HG02610 (cell line): ENCODE data around the gene RNF26.
"Not testable (repeated sequence)": the region's sequence is repeated elsewhere in the genome, so short reads cannot be mapped to it uniquely, and the experiment has no call there.

Experiments used
- ATAC-seq: cut with Tn5 transposase; IDR thresholded peaks from one replicate; pipeline ENCODE4 v1.9.1; 2021; ENCODE audit warnings: mild to moderate bottlenecking, moderate library complexity; ENCODE audit not compliant: unreplicated experiment

The RNF26 gene

GRCh38 chr11:119380827-119381180, 46.5 kb downstream of the RNF26 start:
- ATAC-seq = no peak

DNA sequence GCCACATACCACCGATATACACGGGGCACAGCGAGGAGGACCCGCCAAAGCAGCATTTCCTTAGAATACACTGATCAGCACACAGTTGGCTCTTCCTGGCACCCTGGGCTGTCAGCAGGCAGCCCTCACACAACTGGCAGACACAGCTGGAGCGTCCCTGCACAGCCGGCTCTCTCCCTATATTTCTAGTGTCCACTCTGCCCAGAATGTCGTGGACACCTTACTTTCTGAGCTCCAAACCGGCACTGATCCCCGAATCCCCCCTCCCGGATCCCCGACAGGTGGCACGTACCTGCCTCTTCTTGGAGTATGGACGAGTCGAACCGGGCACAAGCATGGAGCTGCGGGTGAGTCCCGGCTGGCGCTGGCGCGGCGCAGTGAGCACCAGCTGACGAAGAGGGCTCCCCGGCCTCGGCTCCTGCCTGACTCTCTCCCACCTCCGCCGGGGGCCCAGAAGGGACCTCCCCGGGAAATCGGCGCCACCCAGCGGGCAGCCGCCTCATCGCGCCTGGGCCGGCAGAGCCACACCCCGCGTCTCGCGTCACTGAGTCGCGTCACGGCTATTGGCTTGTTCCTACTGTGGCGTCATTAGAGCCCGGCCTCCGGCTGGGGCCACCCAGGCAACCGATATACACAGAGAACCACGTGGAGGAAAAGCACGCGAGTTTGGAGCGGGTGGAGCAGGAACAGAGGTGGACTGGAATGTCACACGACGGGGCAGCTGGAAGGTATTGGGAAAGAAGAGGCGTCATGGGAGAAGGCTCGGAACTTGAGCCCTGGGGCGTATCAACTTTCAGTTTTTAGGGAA, 47.1 kb downstream of the RNF26 start, which contains the start of gene USP2:
TSS of gene USP2 (minus strand) at position 510 of the 808 bp plus-strand sequence. CDS start 8,210 bp downstream, outside the sequence.
- ATAC-seq = peak; percentile 93

DNA sequence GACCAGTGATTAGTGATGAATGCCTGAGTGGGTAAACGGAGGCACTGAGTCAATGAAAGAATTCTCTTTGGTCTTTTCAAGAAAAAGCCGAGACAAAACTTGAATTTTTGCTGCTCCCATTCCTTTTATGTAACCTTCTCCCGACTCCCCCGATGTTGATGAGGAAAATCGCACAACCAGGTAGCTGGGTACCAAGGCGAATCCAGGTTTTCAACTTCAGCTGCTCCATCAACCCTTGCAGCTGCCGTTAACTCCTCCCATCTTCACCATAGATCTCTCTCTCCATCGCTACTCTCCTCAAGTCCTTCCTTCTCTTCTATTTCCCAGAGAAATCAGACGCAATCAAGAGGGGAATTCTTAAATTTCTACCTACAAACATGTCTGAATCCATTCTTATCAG, 47.8 kb downstream of the RNF26 start:
- ATAC-seq = no peak

DNA sequence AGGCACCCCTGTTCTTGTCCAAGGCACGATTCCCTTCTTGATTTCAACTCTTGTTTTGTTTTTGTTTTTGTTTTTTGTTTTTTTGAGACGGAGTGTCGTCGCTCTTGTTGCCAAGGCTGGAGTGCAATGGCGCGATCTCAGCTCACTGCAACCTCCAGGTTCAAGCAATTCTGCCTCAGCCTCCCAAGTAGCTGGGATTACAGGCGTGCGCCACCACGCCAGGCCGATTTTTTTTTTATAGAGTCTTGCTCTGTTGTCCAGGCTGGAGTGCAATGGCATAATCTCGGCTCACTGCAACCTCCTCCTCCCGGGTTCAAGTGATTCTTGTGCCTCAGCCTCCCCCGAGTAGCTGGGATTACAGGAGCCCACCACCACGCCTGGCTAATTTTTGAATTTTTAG, 48.2 kb downstream of the RNF26 start:
- ATAC-seq = not testable (repeated sequence)

GRCh38 chr11:119384332-119384731, 50.0 kb downstream of the RNF26 start:
- no peak for ATAC-seq
